H1 (cell line): ENCODE results near the gene TTLL5. TPM values are rescaled to one million over a fixed set of nuclear protein-coding genes. Genes with fewer than 3 reads are reported as not detected.

Experiments
- CTCF ChIA-PET: fragments of 300-600 bp; sonication (Branson Sonifier 250); formaldehyde crosslinking; loops from one replicate; lab custom pipeline; 2021; ENCODE audit not compliant: partially characterized antibody; lab: Charles Lee
- POLR2A ChIA-PET: fragments of 300-600 bp; sonication (Branson Sonifier 250); formaldehyde crosslinking; loops from one replicate; lab custom pipeline; 2021; ENCODE audit warnings: inconsistent platforms; ENCODE audit not compliant: partially characterized antibody; lab: Charles Lee
- DNase-seq, 2 experiments: peaks; one replicate each; pipeline versions ENCODE4 v3.0.0 to v3.0.0-alpha.2; 2010 to 2022; ENCODE audit warnings: low spot score in 2 of 2, low read depth in 1 of 2, mixed read lengths in 1 of 2
- FAIRE-seq: peaks from 2 replicates; lab custom pipeline; 2011; peaks lifted over from hg19 to GRCh38; lab: Jason Lieb, UNC
- H2AFZ ChIP-seq: 2 replicates; pipeline ENCODE4 v1.8.1; 2012; ENCODE audit warnings: low read length, inconsistent platforms
- H2AK5ac ChIP-seq: 2 replicates; pipeline ENCODE4 v1.6.1; 2013; ENCODE audit warnings: low read depth, low read length
- H2BK120ac ChIP-seq: replicated peaks from 2 replicates; pipeline ENCODE3; 2013; ENCODE audit warnings: low read depth, low read length, inconsistent platforms
- H2BK12ac ChIP-seq: 2 replicates; pipeline ENCODE4 v1.6.1; 2013; ENCODE audit warnings: low read depth, low read length
- H2BK15ac ChIP-seq: 2 replicates; pipeline ENCODE4 v1.6.1; 2013; ENCODE audit warnings: low read length
- H2BK20ac ChIP-seq: 2 replicates; pipeline ENCODE4 v1.6.1; 2013; ENCODE audit warnings: low read length
- H2BK5ac ChIP-seq: 2 replicates; pipeline ENCODE4 v1.6.1; 2013; ENCODE audit warnings: low read depth, low read length
- H3K14ac ChIP-seq: 2 replicates; pipeline ENCODE4 v1.6.1; 2013; ENCODE audit warnings: inconsistent platforms; ENCODE audit not compliant: insufficient read length
- H3K18ac ChIP-seq: 2 replicates; pipeline ENCODE4 v1.6.1; 2013; ENCODE audit warnings: low read length; ENCODE audit errors: extremely low read depth
- H3K23ac ChIP-seq: 2 replicates; pipeline ENCODE4 v1.6.1; 2013; ENCODE audit warnings: inconsistent platforms; ENCODE audit not compliant: insufficient read length
- H3K23me2 ChIP-seq: 2 replicates; pipeline ENCODE4 v1.6.1; 2013; ENCODE audit warnings: low read depth, low read length
- H3K27ac ChIP-seq: 2 replicates; pipeline ENCODE4 v1.6.1; 2011; ENCODE audit warnings: low read depth, low read length, inconsistent platforms
- H3K27me3 ChIP-seq, 4 experiments: replicated peaks in 1 of 4; 1 replicate in 1 of 4; 2 replicates in 3 of 4; pipeline versions ENCODE4 v1.6.1 to v1.8.1; 2011 to 2013; ENCODE audit warnings: low read length in 3 of 4, mild to moderate bottlenecking in 3 of 4, inconsistent platforms in 2 of 4, mixed read lengths in 2 of 4, moderate library complexity in 1 of 4; ENCODE audit not compliant: control insufficient read depth in 3 of 4, insufficient read depth in 3 of 4; ENCODE audit errors: extremely low read depth in 1 of 4
- H3K36me3 ChIP-seq, 4 experiments: 2 replicates each; pipeline versions ENCODE4 v1.6.1 to v1.8.1; 2011 to 2013; ENCODE audit warnings: mild to moderate bottlenecking in 4 of 4, low read length in 3 of 4, moderate library complexity in 2 of 4, control low read depth in 1 of 4, inconsistent platforms in 1 of 4; ENCODE audit not compliant: insufficient read depth in 4 of 4, control insufficient read depth in 2 of 4
- H3K4ac ChIP-seq: replicated peaks from 2 replicates; pipeline ENCODE3; 2013; ENCODE audit warnings: low read length, low read depth, mixed read lengths, inconsistent platforms; ENCODE audit not compliant: insufficient read length
- H3K4me1 ChIP-seq, 4 experiments: replicated peaks in 1 of 4; 1 replicate in 1 of 4; 2 replicates in 3 of 4; pipeline versions ENCODE4 v1.6.1 to v1.8.1; 2011 to 2013; ENCODE audit warnings: low read length in 3 of 4, inconsistent platforms in 2 of 4, mixed read lengths in 1 of 4; ENCODE audit not compliant: insufficient read depth in 4 of 4, control insufficient read depth in 3 of 4
- H3K4me2 ChIP-seq, 2 experiments: 2 replicates each; pipeline versions ENCODE4 v1.6.1 to v1.8.1; 2011 to 2013; ENCODE audit warnings: low read depth in 2 of 2, low read length in 2 of 2, control low read depth in 1 of 2, inconsistent platforms in 1 of 2, mild to moderate bottlenecking in 1 of 2; ENCODE audit not compliant: insufficient read depth in 1 of 2
- H3K4me3 ChIP-seq, 4 experiments: fragments of 200-600, 300-600 bp in 1 of 4; sonication (generic), shearing (Covaris generic), sonication (Bioruptor Twin) in 1 of 4; 2 replicates each; pipeline versions ENCODE4 v1.5.1 to v1.8.1; 2011 to 2016; ENCODE audit warnings: low read length in 4 of 4, low read depth in 3 of 4, control low read depth in 2 of 4, inconsistent platforms in 2 of 4, mild to moderate bottlenecking in 2 of 4, mixed read lengths in 1 of 4, moderate library complexity in 1 of 4; ENCODE audit not compliant: insufficient read depth in 2 of 4; ENCODE audit errors: extremely low read depth in 1 of 4
- H3K56ac ChIP-seq: replicated peaks from 2 replicates; pipeline ENCODE3; 2013; ENCODE audit warnings: low read depth, mild to moderate bottlenecking, mixed read lengths, low read length, inconsistent platforms; ENCODE audit not compliant: insufficient read length
- H3K79me1 ChIP-seq: 2 replicates; pipeline ENCODE4 v1.6.1; 2013; ENCODE audit warnings: low read depth, low read length, control low read depth
- H3K79me2 ChIP-seq, 2 experiments: 2 replicates each; pipeline versions ENCODE4 v1.6.1 to v1.8.1; 2012 to 2013; ENCODE audit warnings: low read length in 2 of 2, mild to moderate bottlenecking in 2 of 2, inconsistent platforms in 1 of 2; ENCODE audit not compliant: insufficient read depth in 2 of 2, control insufficient read depth in 1 of 2
- H3K9ac ChIP-seq, 4 experiments: replicated peaks in 1 of 4; 1 replicate in 1 of 4; 2 replicates in 3 of 4; pipeline versions ENCODE4 v1.6.1 to v1.8.1; 2011 to 2013; ENCODE audit warnings: low read depth in 3 of 4, low read length in 3 of 4, control low read depth in 2 of 4, mild to moderate bottlenecking in 2 of 4, moderate library complexity in 2 of 4, inconsistent platforms in 1 of 4; ENCODE audit errors: extremely low read depth in 1 of 4
- H3K9me3 ChIP-seq, 2 experiments: 2 replicates each; pipeline versions ENCODE4 v1.6.1 to v1.8.1; 2012 to 2013; ENCODE audit warnings: mild to moderate bottlenecking in 2 of 2, moderate library complexity in 2 of 2, control low read depth in 1 of 2, inconsistent platforms in 1 of 2, low read depth in 1 of 2, low read length in 1 of 2, mixed read lengths in 1 of 2; ENCODE audit not compliant: insufficient read depth in 2 of 2
- H4K20me1 ChIP-seq, 2 experiments: replicated peaks in 1 of 2; 2 replicates each; pipeline versions ENCODE3 to v1.8.1; 2011 to 2013; ENCODE audit warnings: inconsistent platforms in 2 of 2, low read length in 2 of 2, mild to moderate bottlenecking in 1 of 2; ENCODE audit not compliant: insufficient read depth in 2 of 2, control insufficient read depth in 1 of 2
- H4K5ac ChIP-seq: 2 replicates; pipeline ENCODE4 v1.6.1; 2013; ENCODE audit warnings: low read length, low read depth, mixed read lengths, inconsistent platforms; ENCODE audit not compliant: insufficient read length
- H4K8ac ChIP-seq: 2 replicates; pipeline ENCODE4 v1.8.0; 2013; ENCODE audit warnings: mild to moderate bottlenecking, moderate library complexity, low read length, inconsistent platforms; ENCODE audit not compliant: insufficient read depth; ENCODE audit errors: extremely low read depth
- H4K91ac ChIP-seq: replicated peaks from 2 replicates; pipeline ENCODE3; 2013; ENCODE audit warnings: low read length, mixed read lengths, inconsistent platforms; ENCODE audit not compliant: insufficient read length
- ATF3 ChIP-seq: IDR thresholded peaks from 2 replicates; pipeline ENCODE4 v1.6.1; 2011; ENCODE audit warnings: low read depth, mild to moderate bottlenecking, low read length; ENCODE audit not compliant: insufficient read depth
- BRCA1 ChIP-seq: IDR thresholded peaks from 2 replicates; pipeline ENCODE4 v1.6.1; 2012; ENCODE audit warnings: low read depth, low read length, improper control_type of control experiment
- EP300 ChIP-seq, 2 experiments: IDR thresholded peaks; 1 replicate in 1 of 2; 2 replicates in 1 of 2; pipeline ENCODE4 v1.6.1; 2011 to 2012; ENCODE audit warnings: low read depth in 2 of 2, low read length in 2 of 2, mild to moderate bottlenecking in 2 of 2, borderline replicate concordance in 1 of 2, inconsistent platforms in 1 of 2, moderate library complexity in 1 of 2
- JUN ChIP-seq: IDR thresholded peaks from 2 replicates; pipeline ENCODE4 v1.6.1; 2011; ENCODE audit warnings: low read depth, mild to moderate bottlenecking, improper control_type of control experiment, low read length
- KDM1A ChIP-seq: fragments of 200-600, 300-600 bp; sonication (generic); IDR thresholded peaks from 2 replicates; pipeline ENCODE4 v1.7.1; 2016; ENCODE audit warnings: mild to moderate bottlenecking, low read length, borderline replicate concordance
- NANOG ChIP-seq: IDR thresholded peaks from 2 replicates; pipeline ENCODE4 v1.6.1; 2011; ENCODE audit warnings: low read length, low read depth, mild to moderate bottlenecking, inconsistent platforms; ENCODE audit not compliant: insufficient read depth, poor library complexity, severe bottlenecking
- RFX5 ChIP-seq: IDR thresholded peaks from 2 replicates; pipeline ENCODE4 v1.6.1; 2011; ENCODE audit warnings: low read depth, low read length, improper control_type of control experiment, borderline replicate concordance
- SIX5 ChIP-seq: IDR thresholded peaks from 2 replicates; pipeline ENCODE4 v1.6.1; 2011; ENCODE audit warnings: mild to moderate bottlenecking, low read depth, low read length
- SP4 ChIP-seq: IDR thresholded peaks from 2 replicates; pipeline ENCODE4 v1.6.1; 2012; ENCODE audit warnings: low read length, inconsistent platforms
- SRF ChIP-seq: IDR thresholded peaks from 2 replicates; pipeline ENCODE4 v1.6.1; 2011; ENCODE audit warnings: mild to moderate bottlenecking, low read depth, low read length, moderate library complexity
- TCF12 ChIP-seq: IDR thresholded peaks from 2 replicates; pipeline ENCODE4 v1.6.1; 2011; ENCODE audit warnings: low read depth, mild to moderate bottlenecking, low read length
- WGBS, 2 experiments: shearing (Covaris generic) in 1 of 2; methylation state at CpG; one replicate each; pipeline versions ENCODE4 v1.1.6 to v1.1.7; 2013 to 2015; ENCODE audit warnings: low lambda C conversion rate in 2 of 2, mixed read lengths in 2 of 2, inconsistent platforms in 1 of 2, low coverage in 1 of 2, missing lambda C conversion rate in 1 of 2; ENCODE audit not compliant: insufficient replicate concordance in 2 of 2, insufficient coverage in 1 of 2, insufficient read length in 1 of 2; ENCODE audit errors: extremely low coverage in 1 of 2, missing lambda C conversion rate in 1 of 2; 5-methylcytosine and 5-hydroxymethylcytosine counted together
- polyA plus RNA-seq, 7 experiments: library from polyadenylated mRNA; depleted of rRNA in 3 of 7; stranded (reverse) in 5 of 7; unstranded in 2 of 7; fragments of >200 nt in 5 of 7; fragments of 200-250 nt in 2 of 7; gene quantifications; 1 replicate in 5 of 7; 2 replicates in 1 of 7; 4 replicates in 1 of 7; pipeline versions ENCODE4 v1.2.1 to v1.2.3, GENCODE V29; 2011 to 2013; ENCODE audit warnings: missing spikeins in 2 of 7, mixed read lengths in 2 of 7
- total RNA-seq: library from RNA; stranded (reverse); fragmentation: NEBNext Ultra II Directional; extraction: Animal tissue kit (Norgen Biotek cat#: 25700); gene quantifications from 2 replicates; pipeline ENCODE4 v1.2.1, GENCODE V29; 2021

Gene TTLL5
- total and polyA plus RNA-seq, 2 of the 8 experiments (the other 6 are each of a cell fraction or from before 2014, with no cell fraction given), result 16.1 to 45.9 TPM

DNA sequence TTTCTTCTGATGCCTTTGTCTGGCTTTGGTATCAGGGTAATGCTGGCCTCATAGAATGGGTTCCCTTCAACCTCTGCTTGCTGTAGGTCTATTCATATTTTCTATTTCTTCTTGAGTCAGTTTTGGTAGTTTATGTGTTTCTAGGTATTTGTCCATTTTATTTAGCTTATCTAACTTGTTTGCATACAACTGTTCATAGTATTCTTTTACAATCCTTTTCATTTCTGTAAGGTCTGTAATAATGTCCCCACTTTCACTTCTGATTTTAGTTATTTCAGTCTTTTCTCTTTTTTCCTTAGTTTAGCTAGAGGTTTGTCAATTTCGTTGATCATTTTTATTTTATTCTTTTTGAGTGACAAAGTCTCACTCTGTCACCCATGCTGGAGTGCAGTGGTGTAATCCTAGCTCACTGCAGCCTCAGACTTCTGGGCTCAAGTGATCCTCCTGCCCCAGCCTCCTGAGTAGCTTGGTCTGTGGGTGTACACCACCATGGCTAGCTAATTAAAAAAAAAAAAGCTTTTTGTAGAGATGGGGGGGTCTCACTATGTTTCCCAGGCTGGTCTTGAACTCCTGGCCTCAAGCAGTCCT is 11.7 kb downstream of the TTLL5 start:
- no peak for FAIRE-seq
- Histone ChIP-seq H2AK5ac (no peak overlapping the region), H4K5ac (no peak overlapping the region), H3K9ac (no peak overlapping the region), H2BK120ac (no peak overlapping the region), H3K4me1 (no peaks in the 10 kb centered on the region), H3K27ac (no peak overlapping the region), H3K4ac (no peak overlapping the region), H4K20me1 (peaks cover 0 to 4% of the 10 kb centered on the region in 2 experiments), H3K14ac (no peak overlapping the region), H4K8ac (no peak overlapping the region; the same call in 1 of the 2 replicates), H3K79me1 (no peaks in the 10 kb centered on the region), H3K56ac (no peak overlapping the region), H3K4me2 (no peak overlapping the region), H2BK12ac (no peak overlapping the region), H3K23me2 (no peaks in the 10 kb centered on the region), H2BK15ac (no peak overlapping the region), H3K4me3 (no peak overlapping the region), H3K79me2 (peaks cover 0 to 16% of the 10 kb centered on the region in 2 experiments; a peak in 2 of 4 replicates), H4K91ac (no peak overlapping the region), H2BK5ac (no peak overlapping the region), H3K27me3 (no peaks in the 10 kb centered on the region), H3K36me3 (peaks cover 0 to 25% (median 12%) of the 10 kb centered on the region in 4 experiments), H3K9me3 (no peaks in the 10 kb centered on the region), H3K18ac (no peak overlapping the region), H2AFZ (no peak overlapping the region), H2BK20ac (no peak overlapping the region), H3K23ac (no peak overlapping the region)
- ChIA-PET CTCF (interaction anchor here (1.0 to 2.0 kb wide), 8 partner anchors 9 to 368 kb away, joined by 3 to 7 read pairs (median 4); no protein-coding TSS in a partner anchor), POLR2A (interaction anchor here (0.8 to 1.0 kb wide), 2 partner anchors 10 to 29 kb away, joined by 4 read pairs; no protein-coding TSS in a partner anchor)
- no peak for DNase-seq
- WGBS, 2 experiments, result 92% methylated on average over 1 of the region's 1 CpG; no CpG with 5 or more reads in 1 of the 2 experiments
- TF ChIP-seq KDM1A (no peak), SP4 (no peak), TCF12 (no peak), RFX5 (no peak), BRCA1 (no peak), SIX5 (no peak), ATF3 (no peak), EP300 (IDR thresholded peaks at IDR 0.05; ENCODE audit: borderline replicate concordance in 1 of 2, low read depth in 2 of 2, low read length in 2 of 2) (no peak), JUN (no peak), NANOG (no peak), SRF (no peak)
